Ishikawa (cell line): ENCODE measurements around the gene HIF3A.

Experiments
- CEBPB ChIP-seq: IDR thresholded peaks from 2 replicates; pipeline ENCODE4 v1.6.1; 2012
- CREB1 ChIP-seq: IDR thresholded peaks from 2 replicates; pipeline ENCODE4 v1.6.1; 2012; ENCODE audit warnings: low read depth
- EGR1 ChIP-seq: IDR thresholded peaks from 2 replicates; pipeline ENCODE4 v1.6.1; 2012
- EP300 ChIP-seq: IDR thresholded peaks from 2 replicates; pipeline ENCODE4 v1.6.1; 2012; ENCODE audit warnings: borderline replicate concordance
- FOXM1 ChIP-seq: IDR thresholded peaks from 2 replicates; pipeline ENCODE4 v1.6.1; 2012; ENCODE audit warnings: low read depth, borderline replicate concordance
- NFIC ChIP-seq: IDR thresholded peaks from 2 replicates; pipeline ENCODE4 v1.6.1; 2012
- RAD21 ChIP-seq: IDR thresholded peaks from 2 replicates; pipeline ENCODE4 v1.6.1; 2012; ENCODE audit warnings: low read depth
- TAF1 ChIP-seq: IDR thresholded peaks from 2 replicates; pipeline ENCODE4 v1.6.1; 2012; ENCODE audit warnings: low read depth, mild to moderate bottlenecking
- TEAD4 ChIP-seq: IDR thresholded peaks from 2 replicates; pipeline ENCODE4 v1.6.1; 2012
- YY1 ChIP-seq: IDR thresholded peaks from 2 replicates; pipeline ENCODE4 v1.6.1; 2012; ENCODE audit warnings: low read depth
- ZBTB7A ChIP-seq: IDR thresholded peaks from 2 replicates; pipeline ENCODE4 v1.6.1; 2012; ENCODE audit warnings: low read depth
- TF ChIP-seq, protein P1 (sequence below): IDR thresholded peaks from 2 replicates; pipeline ENCODE4 v1.6.1; 2012; ENCODE audit warnings: low read depth, mild to moderate bottlenecking
- TF ChIP-seq, protein P2 (sequence below): IDR thresholded peaks from 2 replicates; pipeline ENCODE4 v1.6.1; 2012

DNA sequence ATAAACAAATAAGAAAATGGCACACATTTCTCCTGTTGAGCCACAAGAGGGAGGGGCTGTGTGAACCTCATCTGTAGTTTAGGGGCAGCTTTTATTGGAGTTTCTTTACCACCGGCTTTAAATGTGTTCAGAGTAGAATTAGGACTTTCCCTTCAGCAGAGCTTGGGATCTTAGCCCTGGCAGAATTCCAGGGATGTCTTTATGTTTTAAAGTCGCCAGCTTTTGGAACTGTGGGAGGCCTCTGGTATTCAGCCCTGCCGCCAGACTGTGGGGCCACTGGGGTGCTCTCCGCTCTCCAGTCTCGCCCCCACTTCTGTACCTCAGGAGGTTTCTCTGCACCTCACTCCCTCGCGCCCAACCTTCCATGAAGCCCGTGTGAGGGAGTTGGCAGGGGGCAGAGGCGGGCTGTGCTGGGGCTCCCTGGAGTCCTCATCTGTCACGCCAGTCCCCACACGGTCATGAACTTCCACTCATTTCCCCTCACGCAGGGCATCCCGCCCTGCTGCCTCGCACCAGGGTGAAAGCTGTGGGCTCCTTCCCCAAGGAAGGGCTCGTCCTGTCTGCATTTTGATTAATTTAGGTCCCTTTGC, 85.0 kb downstream of the HIF3A start:
- TF ChIP-seq TEAD4 = no peak
- TF ChIP-seq, protein P1, sequence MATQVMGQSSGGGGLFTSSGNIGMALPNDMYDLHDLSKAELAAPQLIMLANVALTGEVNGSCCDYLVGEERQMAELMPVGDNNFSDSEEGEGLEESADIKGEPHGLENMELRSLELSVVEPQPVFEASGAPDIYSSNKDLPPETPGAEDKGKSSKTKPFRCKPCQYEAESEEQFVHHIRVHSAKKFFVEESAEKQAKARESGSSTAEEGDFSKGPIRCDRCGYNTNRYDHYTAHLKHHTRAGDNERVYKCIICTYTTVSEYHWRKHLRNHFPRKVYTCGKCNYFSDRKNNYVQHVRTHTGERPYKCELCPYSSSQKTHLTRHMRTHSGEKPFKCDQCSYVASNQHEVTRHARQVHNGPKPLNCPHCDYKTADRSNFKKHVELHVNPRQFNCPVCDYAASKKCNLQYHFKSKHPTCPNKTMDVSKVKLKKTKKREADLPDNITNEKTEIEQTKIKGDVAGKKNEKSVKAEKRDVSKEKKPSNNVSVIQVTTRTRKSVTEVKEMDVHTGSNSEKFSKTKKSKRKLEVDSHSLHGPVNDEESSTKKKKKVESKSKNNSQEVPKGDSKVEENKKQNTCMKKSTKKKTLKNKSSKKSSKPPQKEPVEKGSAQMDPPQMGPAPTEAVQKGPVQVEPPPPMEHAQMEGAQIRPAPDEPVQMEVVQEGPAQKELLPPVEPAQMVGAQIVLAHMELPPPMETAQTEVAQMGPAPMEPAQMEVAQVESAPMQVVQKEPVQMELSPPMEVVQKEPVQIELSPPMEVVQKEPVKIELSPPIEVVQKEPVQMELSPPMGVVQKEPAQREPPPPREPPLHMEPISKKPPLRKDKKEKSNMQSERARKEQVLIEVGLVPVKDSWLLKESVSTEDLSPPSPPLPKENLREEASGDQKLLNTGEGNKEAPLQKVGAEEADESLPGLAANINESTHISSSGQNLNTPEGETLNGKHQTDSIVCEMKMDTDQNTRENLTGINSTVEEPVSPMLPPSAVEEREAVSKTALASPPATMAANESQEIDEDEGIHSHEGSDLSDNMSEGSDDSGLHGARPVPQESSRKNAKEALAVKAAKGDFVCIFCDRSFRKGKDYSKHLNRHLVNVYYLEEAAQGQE = no peak
- no peak for TF ChIP-seq EP300
- no peak for TF ChIP-seq RAD21
- TF ChIP-seq EGR1 = no peak
- TF ChIP-seq NFIC = no peak
- no peak for TF ChIP-seq TAF1
- TF ChIP-seq CEBPB = no peak
- TF ChIP-seq, protein P2, sequence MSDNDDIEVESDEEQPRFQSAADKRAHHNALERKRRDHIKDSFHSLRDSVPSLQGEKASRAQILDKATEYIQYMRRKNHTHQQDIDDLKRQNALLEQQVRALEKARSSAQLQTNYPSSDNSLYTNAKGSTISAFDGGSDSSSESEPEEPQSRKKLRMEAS = no peak
- no peak for TF ChIP-seq ZBTB7A
- no peak for TF ChIP-seq FOXM1
- TF ChIP-seq CREB1 = no peak
- no peak for TF ChIP-seq YY1
